ENCODE data around the gene RAPSN. TPM values are rescaled to one million over a fixed set of nuclear protein-coding genes. Genes with fewer than 3 reads are reported as not detected.

The RAPSN gene
- total and polyA plus RNA-seq, 2 experiments from 2014 or later: 0.17 to 0.23 TPM

- H3K27me3 Mint-ChIP-seq (ENCODE audit: insufficient read depth, low read depth, poor library complexity): peaks cover 16% of the 10 kb centered on the region
- H3K27ac ChIP-seq (ENCODE audit: low read depth): peak overlapping the region; percentile 46; the same call in 1 of the 2 replicates
These were observed 20.6 kb upstream of the RAPSN start for GRCh38 chr11:47469361-47470179.

More at GRCh38 chr11:47469361-47470179, 20.6 kb upstream of the RAPSN start:
- Mint-ChIP-seq H3K4me3 (no peak overlapping the region), H3K27ac (peak overlapping the region; percentile 77), H3K9me3 (no peaks in the 10 kb centered on the region), H3K36me3 (ENCODE audit: low read depth) (peaks cover 68% of the 10 kb centered on the region), H3K4me1 (peaks cover 53% of the 10 kb centered on the region)
- Histone ChIP-seq H3K4me1 (ENCODE audit: insufficient read depth) (peaks cover 37% of the 10 kb centered on the region), H3K9me2 (ENCODE audit: insufficient read depth) (no peaks in the 10 kb centered on the region), H3K4me3 (no peak overlapping the region), H3K27me3 (ENCODE audit: insufficient read depth) (no peaks in the 10 kb centered on the region), H4K20me1 (replicated peaks; ENCODE audit: insufficient read depth) (peaks cover 49% of the 10 kb centered on the region), H2AFZ (no peak overlapping the region), H3K36me3 (ENCODE audit: insufficient read depth) (peaks cover 48% of the 10 kb centered on the region), H3K79me2 (replicated peaks; ENCODE audit: insufficient read depth) (peaks cover 75% of the 10 kb centered on the region), H3K4me2 (0 out of 2 replicates have a peak overlapping the region, but pooled peaks have one; percentile 1), H3F3A (replicated peaks; ENCODE audit: low read depth) (peaks cover 19% of the 10 kb centered on the region; the same call in 1 of the 2 replicates)
- no peak for TF ChIP-seq REST (IDR thresholded peaks at IDR 0.05; ENCODE audit: unreplicated experiment)
- TF ChIP-seq POLR2AphosphoS5 (IDR thresholded peaks at IDR 0.05; ENCODE audit: low read depth): no peak
- no peak for TF ChIP-seq EZH2 (IDR thresholded peaks at IDR 0.05; ENCODE audit: low read depth, unreplicated experiment)
- no peak for TF ChIP-seq STAT1 (IDR thresholded peaks at IDR 0.05; ENCODE audit: unreplicated experiment)
- no peak for TF ChIP-seq EZH2phosphoT487 (IDR thresholded peaks at IDR 0.05; ENCODE audit: unreplicated experiment)
- TF ChIP-seq ZNF462 (CRISPR knock-in tag; IDR thresholded peaks at IDR 0.05): no peak
- ATAC-seq (peak; percentile 61), DNase-seq (ENCODE audit: low spot score) (no peak)
